NCI-H2029 (cell line): Measurements from ENCODE around the gene POLR2H.
A peak's percentile ranks its signal among the peaks of the same experiment; 100 is the strongest.

Experiments
- DNase-seq: peaks from one replicate; lab custom pipeline; 2025; lab: John Stamatoyannopoulos, UW

POLR2H gene

GRCh38 chr3:184352149-184352785 is 9.2 kb upstream of the POLR2H start:
- DNase-seq: no peak

GRCh38 chr3:184352897-184353545 is 8.5 kb upstream of the POLR2H start:
- no peak for DNase-seq

- no peak for DNase-seq
Measured at GRCh38 chr3:184353546-184353941, 8.0 kb upstream of the POLR2H start.

GRCh38 chr3:184354121-184354728 is 7.3 kb upstream of the POLR2H start:
- DNase-seq: no peak

GRCh38 chr3:184354754-184355153 is 6.8 kb upstream of the POLR2H start:
- no peak for DNase-seq

- DNase-seq: no peak
Measured at GRCh38 chr3:184355261-184356040, 6.1 kb upstream of the POLR2H start.

GRCh38 chr3:184357248-184358123 is 4.0 kb upstream of the POLR2H start:
- no peak for DNase-seq

- DNase-seq: no peak
Measured at GRCh38 chr3:184358124-184358767, 3.3 kb upstream of the POLR2H start.

- DNase-seq: no peak
Measured at GRCh38 chr3:184358921-184359350, 2.6 kb upstream of the POLR2H start.

- no peak for DNase-seq
Measured at GRCh38 chr3:184359610-184360009, 1.9 kb upstream of the POLR2H start.

- DNase-seq: no peak
Measured at GRCh38 chr3:184360070-184360928, 1.2 kb upstream of the POLR2H start.

- no peak for DNase-seq
Measured at GRCh38 chr3:184360929-184361531, 480 bp upstream of the POLR2H start.

GRCh38 chr3:184361932-184362667 is 590 bp downstream of the POLR2H start:
- DNase-seq: peak; percentile 68

- DNase-seq: peak; percentile 96
Measured at GRCh38 chr3:184362668-184363546, 1.4 kb downstream of the POLR2H start.

- no peak for DNase-seq
Measured at GRCh38 chr3:184366619-184367289, 5.2 kb downstream of the POLR2H start.

- no peak for DNase-seq
Measured at GRCh38 chr3:184368116-184368515, 6.6 kb downstream of the POLR2H start.

- no peak for DNase-seq
Measured at GRCh38 chr3:184368586-184369183, 7.2 kb downstream of the POLR2H start.
